Measurements from ENCODE around the gene GRM6.

Gene GRM6

DNA sequence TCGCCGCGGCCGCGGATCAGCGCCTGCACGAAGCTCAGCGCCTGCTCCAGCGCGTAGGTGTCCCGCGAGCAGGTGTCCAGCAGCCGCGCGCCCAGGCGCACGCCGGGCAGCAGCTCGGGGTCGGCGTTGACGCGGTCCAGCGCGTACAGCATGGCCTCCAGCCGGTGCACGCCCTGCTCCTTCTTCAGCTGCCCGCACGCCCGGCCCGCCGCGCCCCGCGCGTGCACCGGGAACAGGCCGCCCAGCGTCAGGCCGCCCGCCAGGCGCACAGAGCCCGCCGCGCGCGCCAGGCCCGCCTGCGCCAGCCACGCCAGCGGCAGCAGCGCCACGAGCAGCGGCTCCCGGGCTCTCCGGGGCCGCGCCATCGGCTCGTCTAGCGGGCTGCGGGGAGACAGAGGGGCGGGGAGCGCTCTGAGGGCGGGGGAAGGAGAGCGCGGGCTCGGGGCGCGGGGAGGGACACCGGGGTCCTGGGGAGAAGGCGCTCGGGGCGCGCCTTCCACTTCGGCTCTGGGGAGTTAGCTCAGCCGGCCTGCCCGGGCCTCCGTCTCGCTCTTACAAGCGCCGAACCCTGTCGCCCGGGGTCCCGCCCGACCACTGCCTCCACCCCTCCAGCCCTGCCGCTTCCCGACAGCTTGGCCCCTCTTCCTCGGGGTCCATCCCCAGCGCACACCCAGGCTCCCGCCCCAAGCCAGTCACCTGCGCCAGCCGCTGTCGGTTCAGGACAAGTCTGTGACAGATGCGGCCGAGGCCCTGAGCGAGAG is at the start of gene GRM6:
TSS of gene GRM6 (minus strand) at position 741 of the 761 bp plus-strand sequence. CDS start at position 365, 376 bp downstream.
- TF ChIP-seq, protein P1, sequence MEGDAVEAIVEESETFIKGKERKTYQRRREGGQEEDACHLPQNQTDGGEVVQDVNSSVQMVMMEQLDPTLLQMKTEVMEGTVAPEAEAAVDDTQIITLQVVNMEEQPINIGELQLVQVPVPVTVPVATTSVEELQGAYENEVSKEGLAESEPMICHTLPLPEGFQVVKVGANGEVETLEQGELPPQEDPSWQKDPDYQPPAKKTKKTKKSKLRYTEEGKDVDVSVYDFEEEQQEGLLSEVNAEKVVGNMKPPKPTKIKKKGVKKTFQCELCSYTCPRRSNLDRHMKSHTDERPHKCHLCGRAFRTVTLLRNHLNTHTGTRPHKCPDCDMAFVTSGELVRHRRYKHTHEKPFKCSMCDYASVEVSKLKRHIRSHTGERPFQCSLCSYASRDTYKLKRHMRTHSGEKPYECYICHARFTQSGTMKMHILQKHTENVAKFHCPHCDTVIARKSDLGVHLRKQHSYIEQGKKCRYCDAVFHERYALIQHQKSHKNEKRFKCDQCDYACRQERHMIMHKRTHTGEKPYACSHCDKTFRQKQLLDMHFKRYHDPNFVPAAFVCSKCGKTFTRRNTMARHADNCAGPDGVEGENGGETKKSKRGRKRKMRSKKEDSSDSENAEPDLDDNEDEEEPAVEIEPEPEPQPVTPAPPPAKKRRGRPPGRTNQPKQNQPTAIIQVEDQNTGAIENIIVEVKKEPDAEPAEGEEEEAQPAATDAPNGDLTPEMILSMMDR (IDR thresholded peaks at IDR 0.05; ENCODE audit: poor library complexity, severe bottlenecking): no peak
- H3K36me3 ChIP-seq (ENCODE audit: low read depth): no peaks in the 10 kb centered on the region
- H3K9me3 ChIP-seq (ENCODE audit: severe bottlenecking): peaks cover 16% of the 10 kb centered on the region
- no peak within 1 kb of the TSS for H3K27ac ChIP-seq (ENCODE audit: poor library complexity, severe bottlenecking)
- peaks cover 21% of the 10 kb centered on the region for H3K27me3 ChIP-seq (ENCODE audit: insufficient read depth, poor library complexity, severe bottlenecking)
- H3K4me3 ChIP-seq (ENCODE audit: severe bottlenecking): no peak within 1 kb of the TSS
- ATAC-seq (ENCODE audit: low read depth) (no peak), DNase-seq (ENCODE audit: low spot score) (peak; percentile 69)
- H3K4me1 ChIP-seq (ENCODE audit: insufficient read depth, poor library complexity, severe bottlenecking): no peaks in the 10 kb centered on the region

DNA sequence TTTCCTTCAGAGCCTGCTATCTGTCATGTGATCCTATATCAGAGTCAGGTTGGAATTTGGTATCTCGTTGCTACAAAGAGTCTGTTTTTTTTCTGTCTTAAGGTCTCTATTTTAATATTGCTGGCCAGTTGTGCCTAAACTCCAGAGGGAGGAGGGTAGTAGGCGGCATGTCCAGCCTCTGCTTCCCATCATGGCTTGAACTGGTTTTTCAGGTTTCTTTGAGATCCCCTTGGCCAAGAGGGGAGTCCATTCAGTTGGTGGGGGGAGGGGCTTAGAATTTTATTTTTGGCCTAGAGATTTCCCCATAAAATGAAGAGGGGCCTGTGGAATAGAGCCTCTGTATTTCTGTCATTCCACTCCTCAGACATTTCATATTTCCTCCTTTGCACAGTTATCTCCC is 49.6 kb upstream of the GRM6 start:
- Histone ChIP-seq H3K4me3 (ENCODE audit: severe bottlenecking) (no peak overlapping the region), H3K27ac (ENCODE audit: poor library complexity, severe bottlenecking) (no peak overlapping the region), H3K9me3 (ENCODE audit: severe bottlenecking) (peaks cover 8% of the 10 kb centered on the region), H3K36me3 (ENCODE audit: low read depth) (no peaks in the 10 kb centered on the region), H3K4me1 (ENCODE audit: insufficient read depth, poor library complexity, severe bottlenecking) (no peaks in the 10 kb centered on the region), H3K27me3 (ENCODE audit: insufficient read depth, poor library complexity, severe bottlenecking) (no peaks in the 10 kb centered on the region)
- TF ChIP-seq, protein P1 (IDR thresholded peaks at IDR 0.05; ENCODE audit: poor library complexity, severe bottlenecking): no peak
- ATAC-seq (ENCODE audit: low read depth): no peak
- no peak for DNase-seq (ENCODE audit: low spot score)

DNA sequence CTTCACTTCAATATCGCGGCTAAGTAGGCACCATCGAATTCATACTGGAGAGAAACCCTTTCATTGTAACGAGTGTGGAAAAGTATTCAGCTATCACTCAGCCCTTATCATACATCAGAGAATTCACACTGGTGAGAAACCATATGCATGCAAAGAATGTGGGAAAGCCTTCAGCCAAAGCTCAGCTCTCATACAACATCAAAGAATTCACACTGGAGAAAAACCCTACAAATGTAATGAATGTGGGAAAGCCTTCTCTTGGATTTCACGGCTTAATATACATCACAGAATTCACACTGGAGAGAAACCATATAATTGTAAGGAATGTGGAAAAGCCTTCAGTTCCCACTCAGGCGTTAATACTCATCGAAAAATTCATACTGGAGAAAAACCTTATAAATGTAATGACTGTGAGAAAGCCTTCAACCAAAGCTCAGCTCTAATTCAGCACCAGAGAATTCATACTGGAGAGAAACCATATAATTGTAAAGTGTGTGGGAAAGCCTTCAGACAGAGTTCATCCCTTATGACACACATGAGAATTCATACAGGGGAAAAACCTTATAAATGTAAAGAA is 38.0 kb upstream of the GRM6 start:
- H3K9me3 ChIP-seq (ENCODE audit: severe bottlenecking): peaks cover 47% of the 10 kb centered on the region
- peaks cover 56% of the 10 kb centered on the region for H3K36me3 ChIP-seq (ENCODE audit: low read depth)
- TF ChIP-seq, protein P1 (IDR thresholded peaks at IDR 0.05; ENCODE audit: poor library complexity, severe bottlenecking): no peak
- no peak overlapping the region for H3K4me3 ChIP-seq (ENCODE audit: severe bottlenecking)
- no peaks in the 10 kb centered on the region for H3K27me3 ChIP-seq (ENCODE audit: insufficient read depth, poor library complexity, severe bottlenecking)
- no peak overlapping the region for H3K27ac ChIP-seq (ENCODE audit: poor library complexity, severe bottlenecking)
- ATAC-seq (ENCODE audit: low read depth) (no peak), DNase-seq (ENCODE audit: low spot score) (no peak)
- no peaks in the 10 kb centered on the region for H3K4me1 ChIP-seq (ENCODE audit: insufficient read depth, poor library complexity, severe bottlenecking)

DNA sequence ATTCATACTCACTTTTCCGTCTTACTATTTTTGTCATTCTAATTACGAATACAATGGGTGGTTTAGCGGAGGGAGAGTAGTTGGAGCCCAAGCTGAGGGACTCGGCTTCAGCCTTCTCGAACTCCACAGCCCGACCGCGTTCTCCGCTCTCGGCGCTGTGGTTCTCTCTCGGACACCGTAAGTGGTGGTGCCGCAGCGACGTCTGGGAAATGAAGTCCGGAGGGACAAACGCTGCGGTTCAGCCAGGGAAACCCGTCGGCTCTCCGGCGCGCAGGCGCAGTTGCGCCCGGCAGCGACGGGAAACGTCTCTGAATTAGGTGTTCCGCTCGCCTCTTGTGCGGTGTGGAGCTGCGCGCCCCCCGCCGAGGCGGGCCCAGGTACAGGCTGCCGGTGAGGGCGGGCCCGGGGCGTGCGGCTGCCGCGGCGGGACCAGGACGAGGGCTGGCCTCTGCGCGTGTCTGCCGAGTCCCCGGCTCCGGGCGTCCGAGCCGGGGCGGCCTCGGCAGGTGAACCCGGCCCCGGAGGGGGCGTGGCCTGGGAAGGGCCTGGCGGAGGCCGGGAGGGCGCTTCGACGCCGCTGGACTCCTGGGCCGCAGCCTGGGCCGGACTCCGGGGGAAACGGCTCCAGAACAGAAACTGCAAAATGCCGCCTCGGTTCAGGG is 28.5 kb upstream of the GRM6 start, which contains the start of gene ZNF879:
TSS of gene ZNF879 (plus strand) at position 277 of the 662 bp plus-strand sequence. CDS start 1,201 bp downstream, outside the sequence.
- Histone ChIP-seq H3K36me3 (ENCODE audit: low read depth) (peaks cover 34% of the 10 kb centered on the region), H3K27ac (ENCODE audit: poor library complexity, severe bottlenecking) (peak within 1 kb of the TSS; percentile 29), H3K4me1 (ENCODE audit: insufficient read depth, poor library complexity, severe bottlenecking) (peaks cover 2% of the 10 kb centered on the region), H3K27me3 (ENCODE audit: insufficient read depth, poor library complexity, severe bottlenecking) (no peaks in the 10 kb centered on the region), H3K9me3 (ENCODE audit: severe bottlenecking) (no peaks in the 10 kb centered on the region), H3K4me3 (ENCODE audit: severe bottlenecking) (peak within 1 kb of the TSS; percentile 61)
- DNase-seq (ENCODE audit: low spot score) (peak; percentile 96), ATAC-seq (ENCODE audit: low read depth) (peak; percentile 93)
- TF ChIP-seq, protein P1 (IDR thresholded peaks at IDR 0.05; ENCODE audit: poor library complexity, severe bottlenecking): no peak
